ENCODE results near the gene SLC39A11. TPM values are rescaled to one million over a fixed set of nuclear protein-coding genes. Genes with fewer than 3 reads are reported as not detected.

Gene SLC39A11
- total RNA-seq, 1 experiment from 2014 or later, result 18.9 TPM

- ChIA-PET POLR2A (no interaction called here), CTCF (no interaction called here)
- H3K36me3 Mint-ChIP-seq, result no peaks in the 10 kb centered on the region
- H3K27me3 Mint-ChIP-seq (ENCODE audit: low read depth), result no peaks in the 10 kb centered on the region
- peaks cover 10% of the 10 kb centered on the region for H3K9me3 Mint-ChIP-seq
- no peak for TF ChIP-seq PRDM15 (CRISPR knock-in tag; IDR thresholded peaks at IDR 0.05)
- no peak for TF ChIP-seq ZNF138 (CRISPR knock-in tag; conservative IDR thresholded peaks at IDR 0.05)
- no peak for TF ChIP-seq IRF1 (CRISPR knock-in tag; IDR thresholded peaks at IDR 0.05)
- TF ChIP-seq RELA (CRISPR knock-in tag; IDR thresholded peaks at IDR 0.05; ENCODE audit: borderline replicate concordance), result no peak
- TF ChIP-seq ZNF263 (CRISPR knock-in tag; IDR thresholded peaks at IDR 0.05; ENCODE audit: low read depth), result no peak
- TF ChIP-seq SMAD3 (CRISPR knock-in tag; IDR thresholded peaks at IDR 0.05; ENCODE audit: borderline replicate concordance), result no peak
- no peak overlapping the region for H3K4me3 Mint-ChIP-seq
- no peak overlapping the region for H3K27ac Mint-ChIP-seq
- DNase-seq (ENCODE audit: low spot score) (no peak), ATAC-seq (no peak)
- peaks cover 8% of the 10 kb centered on the region for H3K4me1 Mint-ChIP-seq
These were observed 147.0 kb downstream of the SLC39A11 start for GRCh38 chr17:72945473-72945872.

- H3K9me3 Mint-ChIP-seq, result peaks cover 10% of the 10 kb centered on the region
- ChIA-PET POLR2A (no interaction called here), CTCF (no interaction called here)
- TF ChIP-seq ZNF425 (CRISPR knock-in tag; conservative IDR thresholded peaks at IDR 0.05) (no peak), ZNF416 (CRISPR knock-in tag; IDR thresholded peaks at IDR 0.05) (no peak), TCF7 (CRISPR knock-in tag; IDR thresholded peaks at IDR 0.05; ENCODE audit: low read depth) (no peak)
- ATAC-seq (0 out of 2 replicates have a peak, but pooled peaks have one; percentile 22), DNase-seq (ENCODE audit: low spot score) (no peak)
- H3K27ac Mint-ChIP-seq, result no peak overlapping the region
- H3K4me3 Mint-ChIP-seq, result no peak overlapping the region
- no peaks in the 10 kb centered on the region for H3K27me3 Mint-ChIP-seq (ENCODE audit: low read depth)
- peaks cover 8% of the 10 kb centered on the region; the same call in 1 of the 2 replicates for H3K4me1 Mint-ChIP-seq
- no peaks in the 10 kb centered on the region for H3K36me3 Mint-ChIP-seq
These were observed 148.4 kb downstream of the SLC39A11 start for GRCh38 chr17:72943826-72944689.

GRCh38 chr17:72942579-72942978 is 149.9 kb downstream of the SLC39A11 start:
- ChIA-PET CTCF (interaction anchor here (0.9 to 1.0 kb wide), 2 partner anchors 9 to 44 kb away, joined by 3 to 4 read pairs; no protein-coding TSS in a partner anchor), POLR2A (no interaction called here)
- Mint-ChIP-seq H3K27me3 (ENCODE audit: low read depth) (no peaks in the 10 kb centered on the region), H3K9me3 (peaks cover 10% of the 10 kb centered on the region), H3K27ac (no peak overlapping the region), H3K36me3 (no peaks in the 10 kb centered on the region), H3K4me1 (peaks cover 23% of the 10 kb centered on the region), H3K4me3 (no peak overlapping the region)
- ATAC-seq (no peak), DNase-seq (ENCODE audit: low spot score) (no peak)
- TF ChIP-seq SP1 (CRISPR knock-in tag; conservative IDR thresholded peaks at IDR 0.05), result no peak
- no peak for TF ChIP-seq TCF7 (CRISPR knock-in tag; IDR thresholded peaks at IDR 0.05; ENCODE audit: low read depth)
- no peak for TF ChIP-seq ZBTB21 (CRISPR knock-in tag; IDR thresholded peaks at IDR 0.05; ENCODE audit: borderline replicate concordance)
- no peak for TF ChIP-seq CREB1 (CRISPR knock-in tag; IDR thresholded peaks at IDR 0.05)
- no peak for TF ChIP-seq E2F1 (CRISPR knock-in tag; IDR thresholded peaks at IDR 0.05)
- no peak for TF ChIP-seq SMAD4 (CRISPR knock-in tag; IDR thresholded peaks at IDR 0.05)
- TF ChIP-seq MYBL2 (CRISPR knock-in tag; IDR thresholded peaks at IDR 0.05), result no peak
- no peak for TF ChIP-seq RORB (CRISPR knock-in tag; IDR thresholded peaks at IDR 0.05)
- TF ChIP-seq GABPB1 (CRISPR knock-in tag; IDR thresholded peaks at IDR 0.05), result no peak
- TF ChIP-seq RELA (CRISPR knock-in tag; IDR thresholded peaks at IDR 0.05; ENCODE audit: borderline replicate concordance), result no peak
- TF ChIP-seq HMGXB4 (CRISPR knock-in tag; IDR thresholded peaks at IDR 0.05), result no peak
- no peak for TF ChIP-seq TEAD4 (CRISPR knock-in tag; IDR thresholded peaks at IDR 0.05)
- no peak for TF ChIP-seq MLX (CRISPR knock-in tag; IDR thresholded peaks at IDR 0.05)
- no peak for TF ChIP-seq TP53 (CRISPR knock-in tag; IDR thresholded peaks at IDR 0.05)
